ENCODE measurements around the gene UNG. TPM values are rescaled to one million over a fixed set of nuclear protein-coding genes. Genes with fewer than 3 reads are reported as not detected.

Gene UNG
- total and polyA plus RNA-seq, 9 of the 15 experiments (the other 6 are each of a cell fraction or from before 2014, with no cell fraction given) = 8.4 to 59.8 (median 41.0) TPM

GRCh38 chr12:109052414-109053323 lies 44.7 kb upstream of the UNG start, which contains the start of gene USP30 (continued):
- TF ChIP-seq PHB2 (IDR thresholded peaks at IDR 0.05; ENCODE audit: low read depth) = no peak
- no peak for TF ChIP-seq ILK (tag; IDR thresholded peaks at IDR 0.05; ENCODE audit: borderline replicate concordance, low read depth)
- TF ChIP-seq BCLAF1 (IDR thresholded peaks at IDR 0.05; ENCODE audit: borderline replicate concordance in 1 of 2, control insufficient read depth in 1 of 2, low read depth in 2 of 2, low read length in 1 of 2) = peak in 1 of 2 experiments; percentile 92; a peak in 1 of 4 replicates
- TF ChIP-seq GTF2B (IDR thresholded peaks at IDR 0.05; ENCODE audit: extremely low read depth, insufficient read length) = no peak
- TF ChIP-seq PURB (CRISPR knock-in tag; IDR thresholded peaks at IDR 0.05; ENCODE audit: low read depth) = no peak
- TF ChIP-seq ZFP36 (IDR thresholded peaks at IDR 0.05; ENCODE audit: low read depth, low read length, partially characterized antibody) = peak; percentile 31
- no peak for TF ChIP-seq ZNF197 (CRISPR knock-in tag; IDR thresholded peaks at IDR 0.05; ENCODE audit: low read depth)
- TF ChIP-seq MTA1 (IDR thresholded peaks at IDR 0.05; ENCODE audit: borderline replicate concordance) = no peak
- no peak for TF ChIP-seq TCF15 (CRISPR knock-in tag; IDR thresholded peaks at IDR 0.05)
- TF ChIP-seq NCOA2 (IDR thresholded peaks at IDR 0.05; ENCODE audit: partially characterized antibody in 2 of 2) = no peak
- no peak for TF ChIP-seq RBM17 (IDR thresholded peaks at IDR 0.05; ENCODE audit: borderline replicate concordance, low read depth, low read length)
- TF ChIP-seq, protein P1, sequence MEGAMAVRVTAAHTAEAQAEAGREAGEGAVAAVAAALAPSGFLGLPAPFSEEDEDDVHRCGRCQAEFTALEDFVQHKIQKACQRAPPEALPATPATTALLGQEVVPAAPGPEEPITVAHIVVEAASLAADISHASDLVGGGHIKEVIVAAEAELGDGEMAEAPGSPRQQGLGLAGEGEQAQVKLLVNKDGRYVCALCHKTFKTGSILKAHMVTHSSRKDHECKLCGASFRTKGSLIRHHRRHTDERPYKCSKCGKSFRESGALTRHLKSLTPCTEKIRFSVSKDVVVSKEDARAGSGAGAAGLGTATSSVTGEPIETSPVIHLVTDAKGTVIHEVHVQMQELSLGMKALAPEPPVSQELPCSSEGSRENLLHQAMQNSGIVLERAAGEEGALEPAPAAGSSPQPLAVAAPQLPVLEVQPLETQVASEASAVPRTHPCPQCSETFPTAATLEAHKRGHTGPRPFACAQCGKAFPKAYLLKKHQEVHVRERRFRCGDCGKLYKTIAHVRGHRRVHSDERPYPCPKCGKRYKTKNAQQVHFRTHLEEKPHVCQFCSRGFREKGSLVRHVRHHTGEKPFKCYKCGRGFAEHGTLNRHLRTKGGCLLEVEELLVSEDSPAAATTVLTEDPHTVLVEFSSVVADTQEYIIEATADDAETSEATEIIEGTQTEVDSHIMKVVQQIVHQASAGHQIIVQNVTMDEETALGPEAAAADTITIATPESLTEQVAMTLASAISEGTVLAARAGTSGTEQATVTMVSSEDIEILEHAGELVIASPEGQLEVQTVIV (CRISPR knock-in tag; IDR thresholded peaks at IDR 0.05; ENCODE audit: borderline replicate concordance) = no peak
- TF ChIP-seq EP300 (IDR thresholded peaks at IDR 0.05; ENCODE audit: low read length) = peak; percentile 14; the same call in 1 of the 2 replicates
- TF ChIP-seq, protein P2, sequence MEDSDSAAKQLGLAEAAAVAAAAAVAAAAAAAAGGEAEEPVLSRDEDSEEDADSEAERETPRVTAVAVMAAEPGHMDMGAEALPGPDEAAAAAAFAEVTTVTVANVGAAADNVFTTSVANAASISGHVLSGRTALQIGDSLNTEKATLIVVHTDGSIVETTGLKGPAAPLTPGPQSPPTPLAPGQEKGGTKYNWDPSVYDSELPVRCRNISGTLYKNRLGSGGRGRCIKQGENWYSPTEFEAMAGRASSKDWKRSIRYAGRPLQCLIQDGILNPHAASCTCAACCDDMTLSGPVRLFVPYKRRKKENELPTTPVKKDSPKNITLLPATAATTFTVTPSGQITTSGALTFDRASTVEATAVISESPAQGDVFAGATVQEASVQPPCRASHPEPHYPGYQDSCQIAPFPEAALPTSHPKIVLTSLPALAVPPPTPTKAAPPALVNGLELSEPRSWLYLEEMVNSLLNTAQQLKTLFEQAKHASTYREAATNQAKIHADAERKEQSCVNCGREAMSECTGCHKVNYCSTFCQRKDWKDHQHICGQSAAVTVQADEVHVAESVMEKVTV (CRISPR knock-in tag; IDR thresholded peaks at IDR 0.05) = no peak
- peak; percentile 98 for TF ChIP-seq RFX1 (IDR thresholded peaks at IDR 0.05)
- peak; percentile 83; the same call in 1 of the 2 replicates for TF ChIP-seq RHOXF2B (CRISPR knock-in tag; conservative IDR thresholded peaks at IDR 0.05)
- TF ChIP-seq SMAD4 (CRISPR knock-in tag; conservative IDR thresholded peaks at IDR 0.05) = peak; percentile 80
- peak; percentile 54 for TF ChIP-seq FOSL1 (tag; conservative IDR thresholded peaks at IDR 0.05)

All from K562 (cell line).